ENCODE results near the gene MCFD2. TPM values are rescaled to one million over a fixed set of nuclear protein-coding genes. Genes with fewer than 3 reads are reported as not detected.

The MCFD2 gene
- total and polyA plus RNA-seq, 9 donors: 35.7 to 49.7 (median 43.9) TPM

DNA sequence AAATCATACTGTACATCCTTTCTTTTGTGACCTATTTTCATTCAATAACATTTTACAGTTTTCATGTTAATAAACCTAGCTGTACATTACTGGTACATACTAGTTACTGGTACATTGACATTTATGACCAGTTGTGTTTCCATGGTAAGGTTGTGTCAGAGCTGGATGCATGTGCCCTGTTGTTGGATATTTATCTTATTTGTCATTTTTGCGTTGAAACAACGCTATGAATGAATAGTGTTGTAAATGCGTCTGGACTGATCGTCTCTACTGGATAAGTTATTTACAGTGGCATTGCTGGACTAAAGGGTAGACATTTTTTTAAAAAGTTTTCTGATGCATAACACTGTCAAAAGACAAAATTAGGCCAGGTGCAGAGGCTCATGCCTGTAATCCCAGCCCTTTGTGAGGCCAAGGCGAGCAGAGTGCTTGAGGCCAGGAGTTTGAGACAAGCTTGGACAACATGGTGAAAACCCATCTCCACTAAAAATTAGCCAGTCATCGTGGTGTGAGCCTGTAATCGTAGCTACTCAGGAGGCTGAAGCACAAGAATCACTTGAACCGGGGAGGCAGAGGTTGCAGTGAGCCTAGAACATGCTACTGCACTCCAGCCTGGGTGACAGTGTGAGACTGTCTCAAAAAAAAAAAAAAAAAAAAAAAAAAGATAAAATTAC is 40.2 kb downstream of the MCFD2 start:
- WGBS (ENCODE audit: insufficient coverage): 77% methylated on average over 5 of the region's 8 CpGs
- DNase-seq: no peak
- no peaks in the 10 kb centered on the region for H3K27me3 ChIP-seq (ENCODE audit: control insufficient read depth, insufficient read depth, low read length)
- peak overlapping the region; percentile 3 for H3K27ac ChIP-seq (ENCODE audit: low read length)
- peaks cover 35% of the 10 kb centered on the region for H3K4me1 ChIP-seq (ENCODE audit: control insufficient read depth, insufficient read depth, low read length)
- H3K36me3 ChIP-seq (ENCODE audit: control insufficient read depth, insufficient read depth, low read length): no peaks in the 10 kb centered on the region
- H3K9me3 ChIP-seq (replicated peaks; ENCODE audit: control insufficient read depth, low read depth, low read length): no peaks in the 10 kb centered on the region
- H3K4me3 ChIP-seq (ENCODE audit: low read length): no peak overlapping the region

DNA sequence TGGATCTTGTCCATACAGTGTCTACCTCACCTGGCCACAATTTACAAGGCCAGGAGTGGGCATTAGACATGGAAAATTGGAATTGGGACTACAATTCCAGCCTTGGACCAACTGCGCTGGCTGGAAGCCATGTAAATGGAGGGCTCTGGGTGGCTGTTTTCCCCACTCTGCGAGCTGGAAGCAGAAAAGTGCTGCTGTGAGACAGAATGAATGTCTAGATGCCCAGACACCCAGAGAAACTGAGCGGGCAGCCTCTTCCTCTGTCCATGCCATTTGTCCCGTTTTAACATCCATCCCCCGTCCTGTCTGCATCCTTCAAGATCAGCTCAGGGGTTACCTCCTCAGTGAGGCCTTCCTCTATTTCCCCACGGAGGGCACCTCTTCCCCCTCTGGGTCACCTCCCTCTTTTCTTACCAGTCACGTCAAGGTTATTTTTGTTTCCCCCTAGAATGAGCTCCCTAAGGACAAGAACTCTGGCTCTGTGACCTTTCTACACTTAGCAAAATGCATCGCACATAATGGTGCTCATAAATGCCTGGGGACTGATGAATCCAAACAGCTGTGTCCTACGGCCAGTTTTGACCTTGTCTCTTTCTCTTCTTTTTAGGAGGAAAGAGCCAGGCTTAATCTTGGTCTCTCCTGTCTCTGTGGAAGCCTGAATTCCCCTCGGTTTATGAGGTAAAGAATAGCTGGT is 41.2 kb downstream of the MCFD2 start:
- peak; percentile 67 for DNase-seq
- no peak overlapping the region for H3K4me3 ChIP-seq (ENCODE audit: low read length)
- no peaks in the 10 kb centered on the region for H3K36me3 ChIP-seq (ENCODE audit: control insufficient read depth, insufficient read depth, low read length)
- no peaks in the 10 kb centered on the region for H3K27me3 ChIP-seq (ENCODE audit: control insufficient read depth, insufficient read depth, low read length)
- H3K27ac ChIP-seq (ENCODE audit: low read length): peak overlapping the region; percentile 62
- H3K4me1 ChIP-seq (ENCODE audit: control insufficient read depth, insufficient read depth, low read length): peaks cover 43% of the 10 kb centered on the region
- no peaks in the 10 kb centered on the region for H3K9me3 ChIP-seq (replicated peaks; ENCODE audit: control insufficient read depth, low read depth, low read length)
- 58% methylated on average over 10 of the region's 10 CpGs for WGBS (ENCODE audit: insufficient coverage)

DNA sequence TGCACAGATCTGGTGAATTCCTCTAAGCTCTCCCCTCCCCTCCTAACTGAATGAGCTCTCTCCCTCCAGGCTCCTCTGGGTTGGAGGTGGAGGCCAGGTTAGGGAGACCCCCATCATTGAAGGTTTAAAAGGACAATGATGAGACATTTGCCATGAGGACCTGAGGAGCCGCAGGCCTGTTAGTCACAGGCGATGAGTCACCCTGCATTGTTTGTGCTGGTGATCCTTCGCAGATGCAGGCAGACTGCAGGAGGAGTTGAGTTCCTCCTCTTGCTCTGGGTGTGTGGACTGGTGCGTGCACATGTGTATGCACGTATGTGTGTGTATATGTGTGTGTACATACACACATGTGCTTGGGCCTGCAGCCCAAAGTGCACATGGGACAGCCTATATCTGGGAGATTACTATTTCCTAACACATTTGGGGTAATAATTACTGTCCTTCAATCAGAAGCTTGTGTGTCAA is 42.0 kb downstream of the MCFD2 start:
- WGBS (ENCODE audit: insufficient coverage): 46% methylated on average over 3 of the region's 5 CpGs
- H3K4me1 ChIP-seq (ENCODE audit: control insufficient read depth, insufficient read depth, low read length): peaks cover 40% of the 10 kb centered on the region
- DNase-seq: peak; percentile 72
- H3K27me3 ChIP-seq (ENCODE audit: control insufficient read depth, insufficient read depth, low read length): no peaks in the 10 kb centered on the region
- H3K9me3 ChIP-seq (replicated peaks; ENCODE audit: control insufficient read depth, low read depth, low read length): no peaks in the 10 kb centered on the region
- no peak overlapping the region for H3K4me3 ChIP-seq (ENCODE audit: low read length)
- no peaks in the 10 kb centered on the region for H3K36me3 ChIP-seq (ENCODE audit: control insufficient read depth, insufficient read depth, low read length)
- no peak overlapping the region for H3K27ac ChIP-seq (ENCODE audit: low read length)

DNA sequence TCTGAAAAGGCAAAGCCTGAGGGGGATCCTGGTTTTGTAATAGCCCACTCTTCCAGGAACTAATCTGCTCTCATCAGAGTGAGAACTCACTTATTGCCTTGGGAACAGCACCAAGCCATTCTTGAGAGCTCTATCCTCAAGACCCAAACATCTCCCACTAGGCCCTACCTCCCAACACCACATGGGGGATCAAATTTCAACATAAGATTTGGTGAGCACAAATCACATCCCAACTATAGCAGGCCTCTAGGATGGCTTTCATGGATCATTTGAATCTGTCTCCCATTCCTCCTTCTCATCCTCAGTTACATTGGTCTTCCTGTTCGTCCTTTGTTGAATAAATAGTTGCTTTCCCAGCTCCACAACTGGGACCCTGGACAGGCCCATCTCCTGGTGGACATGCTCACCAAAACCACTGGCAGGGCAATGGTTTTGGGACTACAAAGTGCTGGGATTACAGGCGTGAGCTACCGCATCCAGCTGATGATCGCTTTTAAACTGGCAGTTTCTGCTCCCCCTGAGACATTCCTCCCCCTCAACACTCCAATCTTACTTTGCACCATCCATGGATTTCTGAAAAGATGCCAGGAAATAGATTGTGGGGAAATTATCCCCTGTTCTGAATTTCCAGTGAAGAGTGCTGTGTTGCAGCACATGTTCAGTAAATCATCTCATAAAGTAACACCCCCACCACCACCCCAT is 42.6 kb downstream of the MCFD2 start:
- DNase-seq: peak; percentile 30
- no peaks in the 10 kb centered on the region for H3K9me3 ChIP-seq (replicated peaks; ENCODE audit: control insufficient read depth, low read depth, low read length)
- H3K36me3 ChIP-seq (ENCODE audit: control insufficient read depth, insufficient read depth, low read length): no peaks in the 10 kb centered on the region
- H3K4me3 ChIP-seq (ENCODE audit: low read length): no peak overlapping the region
- peaks cover 39% of the 10 kb centered on the region for H3K4me1 ChIP-seq (ENCODE audit: control insufficient read depth, insufficient read depth, low read length)
- 70% methylated on average over 2 of the region's 4 CpGs for WGBS (ENCODE audit: insufficient coverage)
- H3K27me3 ChIP-seq (ENCODE audit: control insufficient read depth, insufficient read depth, low read length): no peaks in the 10 kb centered on the region
- no peak overlapping the region for H3K27ac ChIP-seq (ENCODE audit: low read length)

DNA sequence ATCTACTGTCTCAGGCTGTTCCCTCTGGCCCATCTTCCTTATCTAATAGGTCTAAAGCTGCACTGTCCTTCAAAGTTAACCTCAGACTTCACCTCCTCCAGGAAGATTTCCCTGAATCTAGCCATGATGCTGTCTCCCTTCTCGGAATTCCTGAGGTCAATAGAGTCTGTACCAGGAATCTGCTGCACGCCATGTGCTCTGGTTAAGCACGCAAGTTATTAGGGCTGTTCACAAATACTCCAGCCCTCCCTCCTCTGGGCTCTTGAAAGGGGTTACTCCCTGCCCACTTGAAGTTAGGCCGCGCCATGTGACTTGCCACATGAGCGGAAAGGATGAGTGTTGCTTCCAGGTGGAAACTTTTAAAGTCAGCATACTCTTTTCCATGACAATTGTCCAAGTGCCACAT is 43.6 kb downstream of the MCFD2 start:
- peak; percentile 20 for DNase-seq
- H3K4me3 ChIP-seq (ENCODE audit: low read length): no peak overlapping the region
- H3K4me1 ChIP-seq (ENCODE audit: control insufficient read depth, insufficient read depth, low read length): peaks cover 38% of the 10 kb centered on the region
- no peaks in the 10 kb centered on the region for H3K9me3 ChIP-seq (replicated peaks; ENCODE audit: control insufficient read depth, low read depth, low read length)
- H3K27ac ChIP-seq (ENCODE audit: low read length): no peak overlapping the region
- H3K27me3 ChIP-seq (ENCODE audit: control insufficient read depth, insufficient read depth, low read length): no peaks in the 10 kb centered on the region
- WGBS (ENCODE audit: insufficient coverage): 93% methylated on average over 3 of the region's 6 CpGs
- no peaks in the 10 kb centered on the region for H3K36me3 ChIP-seq (ENCODE audit: control insufficient read depth, insufficient read depth, low read length)

DNA sequence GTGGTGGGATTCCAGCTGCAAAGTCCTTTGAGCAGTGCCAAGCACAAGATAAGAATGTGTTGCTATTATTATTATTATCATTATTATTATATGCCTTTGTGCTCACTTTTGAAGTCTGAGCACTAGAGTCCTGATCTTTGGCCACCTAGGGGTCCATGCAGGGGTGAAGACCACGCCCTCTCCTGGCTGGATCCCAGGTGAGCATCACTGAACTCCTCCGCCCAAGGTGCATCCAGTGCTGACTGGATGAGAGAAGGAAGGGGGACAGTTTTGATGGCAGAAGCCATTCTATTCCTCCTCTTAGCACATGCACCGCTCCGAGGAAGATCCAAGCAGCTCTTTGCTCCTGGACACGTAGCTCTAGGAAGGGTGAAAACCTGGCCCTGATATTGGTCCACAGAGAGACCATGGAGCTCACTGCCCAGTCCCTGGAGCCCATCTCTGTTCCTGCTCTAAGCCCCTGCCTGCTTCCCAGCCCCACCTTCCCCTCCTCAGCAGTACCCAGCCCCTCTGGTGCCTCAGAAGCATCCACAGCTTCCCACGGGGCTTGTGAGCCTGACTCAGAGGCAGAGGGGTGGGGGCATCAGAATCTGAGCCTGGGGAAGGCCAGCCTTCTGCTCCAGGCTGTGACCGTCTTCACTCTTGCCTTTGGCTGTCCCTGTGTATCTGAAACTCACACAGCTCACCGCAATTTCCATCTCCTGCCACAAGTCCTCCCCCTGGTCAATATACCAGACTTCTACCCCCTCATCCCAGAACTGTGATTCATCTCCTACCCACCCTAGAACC is 45.4 kb downstream of the MCFD2 start:
- no peaks in the 10 kb centered on the region for H3K36me3 ChIP-seq (ENCODE audit: control insufficient read depth, insufficient read depth, low read length)
- no peak overlapping the region for H3K27ac ChIP-seq (ENCODE audit: low read length)
- no peaks in the 10 kb centered on the region for H3K27me3 ChIP-seq (ENCODE audit: control insufficient read depth, insufficient read depth, low read length)
- no peak overlapping the region for H3K4me3 ChIP-seq (ENCODE audit: low read length)
- peaks cover 34% of the 10 kb centered on the region for H3K4me1 ChIP-seq (ENCODE audit: control insufficient read depth, insufficient read depth, low read length)
- peaks cover 4% of the 10 kb centered on the region for H3K9me3 ChIP-seq (replicated peaks; ENCODE audit: control insufficient read depth, low read depth, low read length)
- no peak for DNase-seq
- WGBS (ENCODE audit: insufficient coverage): 81% methylated on average over 5 of the region's 8 CpGs

DNA sequence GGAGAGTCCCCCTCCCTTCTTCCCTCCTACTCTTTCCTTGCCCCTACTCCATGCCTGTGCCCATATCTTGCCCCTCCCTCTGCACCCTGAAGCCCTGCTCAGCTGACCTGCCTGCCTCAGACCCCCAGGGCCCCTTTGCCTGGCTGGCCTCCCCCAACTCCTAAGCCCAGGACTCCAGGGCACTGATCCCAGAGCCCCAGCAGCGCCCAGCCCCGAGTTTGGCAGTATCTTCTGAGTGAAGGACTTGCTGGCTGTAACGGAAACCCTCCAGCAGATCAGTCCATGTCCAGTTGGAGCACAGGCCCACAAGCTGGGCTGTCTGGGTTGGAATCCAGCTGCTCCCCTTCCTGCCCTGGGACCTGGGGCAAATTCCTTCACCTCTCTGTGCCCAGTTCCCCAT is 46.0 kb downstream of the MCFD2 start:
- Histone ChIP-seq H3K27ac (ENCODE audit: low read length) (no peak overlapping the region), H3K4me1 (ENCODE audit: control insufficient read depth, insufficient read depth, low read length) (peaks cover 30% of the 10 kb centered on the region), H3K9me3 (replicated peaks; ENCODE audit: control insufficient read depth, low read depth, low read length) (peaks cover 9% of the 10 kb centered on the region), H3K36me3 (ENCODE audit: control insufficient read depth, insufficient read depth, low read length) (no peaks in the 10 kb centered on the region), H3K27me3 (ENCODE audit: control insufficient read depth, insufficient read depth, low read length) (no peaks in the 10 kb centered on the region), H3K4me3 (ENCODE audit: low read length) (no peak overlapping the region)
- 17% methylated on average over 1 of the region's 3 CpGs for WGBS (ENCODE audit: insufficient coverage)
- DNase-seq: no peak

DNA sequence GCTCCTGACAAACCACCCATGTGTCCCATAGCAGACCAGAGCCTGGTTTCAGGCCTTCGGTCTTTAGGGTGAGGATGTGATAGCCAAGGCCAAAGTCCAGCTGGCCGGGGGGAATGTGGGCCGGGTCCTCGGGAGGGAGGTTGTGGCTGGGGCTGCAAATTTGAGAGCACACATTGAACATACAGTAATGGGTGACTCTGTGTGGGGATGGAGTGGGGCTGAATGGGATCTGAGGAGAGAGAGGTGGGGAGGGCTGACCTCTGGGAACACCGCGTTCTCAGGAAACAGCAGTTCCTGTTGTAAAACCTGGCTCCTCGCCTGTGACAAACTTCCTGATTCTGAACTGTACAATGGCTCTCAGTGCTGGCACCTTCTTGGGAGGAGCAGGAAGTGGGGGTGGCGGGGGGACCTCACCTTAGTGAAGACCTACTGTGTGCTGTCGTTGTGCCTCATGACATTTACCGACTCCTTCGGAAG is 48.8 kb downstream of the MCFD2 start:
- DNase-seq: peak; percentile 54
- Histone ChIP-seq H3K4me3 (ENCODE audit: low read length) (no peak overlapping the region), H3K4me1 (ENCODE audit: control insufficient read depth, insufficient read depth, low read length) (peaks cover 33% of the 10 kb centered on the region), H3K27me3 (ENCODE audit: control insufficient read depth, insufficient read depth, low read length) (no peaks in the 10 kb centered on the region), H3K9me3 (replicated peaks; ENCODE audit: control insufficient read depth, low read depth, low read length) (peaks cover 12% of the 10 kb centered on the region), H3K27ac (ENCODE audit: low read length) (peak overlapping the region; percentile 47), H3K36me3 (ENCODE audit: control insufficient read depth, insufficient read depth, low read length) (no peaks in the 10 kb centered on the region)
- WGBS (ENCODE audit: insufficient coverage): 65% methylated on average over 10 of the region's 11 CpGs

DNA sequence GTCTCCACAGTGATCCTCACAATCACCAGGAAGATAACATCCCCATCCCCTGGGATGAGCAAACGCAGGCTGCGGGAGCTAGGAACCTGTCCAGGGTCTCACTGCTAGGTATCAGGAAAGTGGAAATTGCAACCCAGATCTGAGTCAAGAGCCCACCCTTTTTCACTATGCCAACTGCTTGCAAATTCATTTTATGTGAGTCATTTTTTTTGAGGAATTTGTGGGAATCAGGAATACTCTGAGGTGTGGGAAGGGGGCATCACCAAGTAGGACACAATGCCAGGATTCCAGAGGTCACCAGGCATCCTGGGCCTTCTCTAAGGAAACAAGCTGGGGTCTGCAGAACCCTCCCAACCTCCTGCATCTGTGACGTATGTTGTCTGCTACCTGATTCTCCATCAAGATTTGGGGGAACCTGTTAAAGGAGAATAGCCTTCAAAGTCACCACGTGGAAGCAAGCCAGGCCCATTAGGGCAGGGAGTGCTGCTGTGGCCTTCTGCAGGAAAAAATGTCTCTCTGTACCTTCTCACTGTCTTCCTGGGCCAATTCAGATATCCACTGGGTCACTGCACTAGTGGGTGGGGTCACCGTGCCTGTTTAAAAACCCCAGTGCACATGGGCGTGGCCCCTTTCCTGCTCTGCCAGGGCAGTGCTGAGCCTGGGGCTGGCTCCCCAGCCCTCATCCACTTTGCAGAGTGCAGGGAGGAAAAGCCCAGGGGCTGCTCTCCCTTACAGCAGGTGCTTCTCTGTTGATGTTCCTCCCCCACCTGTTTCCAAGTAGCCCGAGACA is 50.2 kb downstream of the MCFD2 start:
- no peak overlapping the region for H3K27ac ChIP-seq (ENCODE audit: low read length)
- no peak overlapping the region for H3K4me3 ChIP-seq (ENCODE audit: low read length)
- no peaks in the 10 kb centered on the region for H3K27me3 ChIP-seq (ENCODE audit: control insufficient read depth, insufficient read depth, low read length)
- H3K9me3 ChIP-seq (replicated peaks; ENCODE audit: control insufficient read depth, low read depth, low read length): peaks cover 12% of the 10 kb centered on the region
- no peak for DNase-seq
- peaks cover 35% of the 10 kb centered on the region for H3K4me1 ChIP-seq (ENCODE audit: control insufficient read depth, insufficient read depth, low read length)
- WGBS (ENCODE audit: insufficient coverage): 93% methylated on average over 5 of the region's 7 CpGs
- H3K36me3 ChIP-seq (ENCODE audit: control insufficient read depth, insufficient read depth, low read length): no peaks in the 10 kb centered on the region
